A549 (cell line): ENCODE measurements around the gene SGCD.

ENCODE experiments used
- CTCF ChIP-seq: fragments of >200 bp; sonication (Bioruptor Twin); formaldehyde crosslinking; IDR thresholded peaks from 3 replicates; pipeline ENCODE4 v1.5.1; 2016
- ESRRA ChIP-seq: fragments of 150-350 bp; IDR thresholded peaks from 2 replicates; pipeline ENCODE4 v1.6.1; 2014; ENCODE audit warnings: mild to moderate bottlenecking, low read length, borderline replicate concordance
- KDM1A ChIP-seq: fragments of 200-600 bp; sonication (generic); IDR thresholded peaks from 2 replicates; pipeline ENCODE4 v1.6.1; 2016; ENCODE audit warnings: low read depth, mild to moderate bottlenecking
- MAZ ChIP-seq: fragments of 150-350 bp; IDR thresholded peaks from 2 replicates; pipeline ENCODE4 v1.6.1; 2014; ENCODE audit warnings: antibody characterized with exemption, low read depth, low read length, borderline replicate concordance
- NFE2L2 ChIP-seq: fragments of 150-350 bp; conservative IDR thresholded peaks from 2 replicates; pipeline ENCODE4 v1.6.1; 2014; ENCODE audit warnings: low read length
- PBX3 ChIP-seq: IDR thresholded peaks from 2 replicates; pipeline ENCODE4 v1.6.1; 2012
- POLR2A ChIP-seq: IDR thresholded peaks from 2 replicates; pipeline ENCODE4 v1.6.1; 2012; ENCODE audit warnings: mild to moderate bottlenecking, low read length
- ZFP36 ChIP-seq: fragments of 450-650 bp; IDR thresholded peaks from 2 replicates; pipeline ENCODE4 v1.6.1; 2014; ENCODE audit warnings: borderline replicate concordance; ENCODE audit not compliant: partially characterized antibody

GRCh38 chr5:156310115-156310514 is 16.8 kb upstream of the SGCD start:
- TF ChIP-seq PBX3 (no peak), NFE2L2 (no peak), ESRRA (no peak), CTCF (no peak), KDM1A (no peak), POLR2A (no peak), MAZ (no peak), ZFP36 (no peak)
